Measurements from ENCODE around the gene RSL24D1.

GRCh38 chr15:55239440-55240124 lies 42.8 kb upstream of the RSL24D1 start:
- TF ChIP-seq TAF1 (IDR thresholded peaks at IDR 0.05; ENCODE audit: control insufficient read depth, extremely low read depth, insufficient read depth, low read length, severe bottlenecking) (peak; percentile 32), ELF1 (tag; IDR thresholded peaks at IDR 0.05) (no peak), POLR2A (conservative IDR thresholded peaks at IDR 0.05) (no peak), GABPA (tag; conservative IDR thresholded peaks at IDR 0.05; ENCODE audit: low read depth) (no peak; the same call in 1 of the 2 replicates), ZNF133 (CRISPR knock-in tag; IDR thresholded peaks at IDR 0.05) (no peak)

Measured in K562 (cell line).